ENCODE results near the gene ZNF362.
A peak's percentile ranks its signal among the peaks of the same experiment; 100 is the strongest.
"Not testable (repeated sequence)": the region's sequence is repeated elsewhere in the genome, so short reads cannot be mapped to it uniquely, and the experiment has no call there.

The ZNF362 gene

GRCh38 chr1:33288976-33289857, 32.9 kb downstream of the ZNF362 start:
- DNase-seq, result no peak

- no peak for DNase-seq
These were observed 33.5 kb downstream of the ZNF362 start for GRCh38 chr1:33289858-33290154.

GRCh38 chr1:33290615-33291014, 34.3 kb downstream of the ZNF362 start:
- DNase-seq, result not testable (repeated sequence)

GRCh38 chr1:33292726-33293340, 36.5 kb downstream of the ZNF362 start:
- DNase-seq, result no peak

GRCh38 chr1:33294071-33295010, 38.0 kb downstream of the ZNF362 start:
- DNase-seq, result no peak

- no peak for DNase-seq
These were observed 38.7 kb downstream of the ZNF362 start for GRCh38 chr1:33295023-33295422.

- DNase-seq, result peak; percentile 86
These were observed 39.3 kb downstream of the ZNF362 start for GRCh38 chr1:33295450-33296081.

- DNase-seq, result no peak
These were observed 39.8 kb downstream of the ZNF362 start for GRCh38 chr1:33296082-33296458.

GRCh38 chr1:33296824-33297223, 40.5 kb downstream of the ZNF362 start:
- DNase-seq, result no peak

- no peak for DNase-seq
These were observed 41.8 kb downstream of the ZNF362 start for GRCh38 chr1:33297911-33298622.

- peak; percentile 37 for DNase-seq
These were observed 42.5 kb downstream of the ZNF362 start for GRCh38 chr1:33298623-33299277.

- DNase-seq, result no peak
These were observed 43.3 kb downstream of the ZNF362 start for GRCh38 chr1:33299461-33300155.

GRCh38 chr1:33300673-33301072, 44.4 kb downstream of the ZNF362 start:
- DNase-seq, result no peak

- no peak for DNase-seq
These were observed 45.1 kb downstream of the ZNF362 start for GRCh38 chr1:33301273-33301984.

- no peak for DNase-seq
These were observed 46.0 kb downstream of the ZNF362 start for GRCh38 chr1:33302325-33302724.

GRCh38 chr1:33305016-33305415, 48.7 kb downstream of the ZNF362 start:
- no peak for DNase-seq

GRCh38 chr1:33305816-33306652, 49.7 kb downstream of the ZNF362 start:
- DNase-seq, result no peak

- DNase-seq, result no peak
These were observed 50.6 kb downstream of the ZNF362 start for GRCh38 chr1:33306653-33307493.
